Activated naive CD4-positive, alpha-beta T cell (primary cell): ENCODE data around the gene AMMECR1.
"Not testable (repeated sequence)": the region's sequence is repeated elsewhere in the genome, so short reads cannot be mapped to it uniquely, and the experiment has no call there.

Experiments used
- DNase-seq, 4 experiments: peaks; one replicate each; lab custom pipeline; 2025; lab: John Stamatoyannopoulos, UW

Gene AMMECR1

GRCh38 chrX:110317820-110318663 is at the start of gene AMMECR1:
AMMECR1 (minus strand) TSS chrX:110318085; CDS start chrX:110318071, 14 bp downstream.
- peak; percentile 28 to 72 (median 50) for DNase-seq

GRCh38 chrX:110363244-110363643 is 45.4 kb upstream of the AMMECR1 start:
- no peak for DNase-seq

DNA sequence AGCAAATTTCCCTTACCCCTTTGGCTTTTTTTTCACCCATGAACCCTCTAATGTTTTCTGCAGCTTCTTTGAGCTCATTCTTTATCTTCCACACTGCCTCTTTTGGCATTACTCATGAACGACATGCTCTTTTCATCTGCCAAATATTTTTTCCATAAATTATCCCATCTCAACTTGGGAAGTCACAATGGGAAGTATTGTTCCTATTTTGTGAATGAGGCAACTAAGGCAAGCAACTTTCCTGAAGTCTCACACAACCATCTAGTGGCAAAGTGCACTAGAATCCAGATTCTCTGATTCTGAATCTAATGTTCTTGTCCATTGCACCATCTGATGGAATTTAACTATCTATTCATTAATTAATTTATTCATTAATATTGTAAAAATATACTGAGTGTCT is 41.4 kb upstream of the AMMECR1 start:
- DNase-seq: no peak

DNA sequence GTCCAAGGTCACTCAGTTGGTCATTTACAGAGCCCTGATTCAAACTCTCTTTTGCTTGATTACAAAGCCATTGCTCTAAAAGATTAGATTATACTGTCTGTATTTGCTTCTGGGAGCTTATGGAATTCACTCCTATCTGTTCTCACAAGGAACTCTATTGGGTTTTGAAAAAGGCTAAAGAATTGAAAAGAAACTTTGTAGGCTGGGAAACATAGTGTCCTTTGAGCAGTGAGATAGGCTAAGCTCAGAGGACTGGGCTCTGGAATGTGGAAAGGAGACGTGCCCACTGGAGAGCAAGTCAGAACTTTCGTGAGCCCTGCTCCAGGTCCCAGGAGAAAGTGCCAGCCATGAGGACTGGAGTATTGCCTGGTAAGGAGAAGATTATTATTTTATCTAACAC is 40.7 kb upstream of the AMMECR1 start, which contains the start of gene RTL9:
Gene RTL9 (plus strand): TSS at position 301 of the 400 bp plus-strand sequence. CDS start 91,770 bp downstream, outside the sequence.
- no peak for DNase-seq

DNA sequence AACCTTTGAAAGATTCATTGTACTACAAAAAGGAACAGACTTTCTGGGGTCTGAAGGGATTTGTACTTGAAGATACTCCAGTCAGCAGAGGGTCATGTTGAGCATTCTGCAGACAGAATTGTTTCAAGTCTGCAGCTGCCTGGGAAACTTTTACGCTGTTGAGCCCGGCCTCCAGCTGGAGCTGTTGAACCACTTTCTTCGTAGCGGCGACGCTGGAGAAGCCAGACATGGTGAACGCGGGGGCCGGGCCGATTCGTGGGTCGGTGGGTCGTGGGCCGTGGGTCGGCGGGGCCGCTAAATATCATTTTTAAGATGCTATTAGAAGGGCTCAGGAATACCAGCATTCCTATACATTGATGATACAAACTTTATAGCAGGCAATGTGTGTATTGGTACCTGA is 28.8 kb upstream of the AMMECR1 start:
- DNase-seq: no peak

GRCh38 chrX:110341189-110342035 is 23.5 kb upstream of the AMMECR1 start:
- no peak for DNase-seq

DNA sequence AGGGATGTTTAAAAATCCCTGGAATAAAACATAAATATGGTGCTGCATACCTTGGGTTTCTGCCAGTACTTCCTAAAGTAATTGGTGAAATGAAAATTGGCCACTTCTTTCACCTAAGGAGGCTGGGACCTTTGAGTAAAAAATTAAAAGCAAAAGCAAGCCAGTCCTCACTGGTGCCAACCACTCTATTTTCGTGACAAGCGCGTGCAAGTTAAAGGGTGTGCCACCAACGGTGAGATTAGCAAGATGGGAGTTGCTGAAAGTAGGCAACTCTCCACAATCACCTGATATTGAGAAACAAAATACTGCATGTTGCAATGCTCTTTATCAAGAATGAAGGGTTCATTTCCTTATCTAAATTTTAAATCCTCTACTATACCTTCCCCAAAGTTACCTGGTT is 21.1 kb upstream of the AMMECR1 start:
- DNase-seq: no peak

DNA sequence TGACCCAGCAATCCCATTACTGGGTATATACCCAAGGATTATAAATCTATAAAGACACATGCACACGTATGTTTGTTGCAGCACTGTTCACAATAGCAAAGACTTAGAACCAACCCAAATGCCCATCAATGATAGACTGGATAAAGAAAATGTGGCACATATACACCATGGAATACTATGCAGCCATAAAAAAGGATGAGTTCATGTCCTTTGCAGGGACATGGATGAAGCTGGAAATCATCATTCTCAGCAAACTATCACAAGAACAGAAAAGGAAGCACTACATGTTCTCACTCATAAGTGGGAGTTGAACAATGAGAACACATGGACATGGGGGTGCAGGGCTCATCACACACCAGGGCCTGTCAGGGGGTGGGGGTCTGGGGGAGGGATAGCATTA is 15.6 kb upstream of the AMMECR1 start:
- DNase-seq: not testable (repeated sequence)

GRCh38 chrX:110331444-110332030 is 13.7 kb upstream of the AMMECR1 start:
- DNase-seq: no peak

DNA sequence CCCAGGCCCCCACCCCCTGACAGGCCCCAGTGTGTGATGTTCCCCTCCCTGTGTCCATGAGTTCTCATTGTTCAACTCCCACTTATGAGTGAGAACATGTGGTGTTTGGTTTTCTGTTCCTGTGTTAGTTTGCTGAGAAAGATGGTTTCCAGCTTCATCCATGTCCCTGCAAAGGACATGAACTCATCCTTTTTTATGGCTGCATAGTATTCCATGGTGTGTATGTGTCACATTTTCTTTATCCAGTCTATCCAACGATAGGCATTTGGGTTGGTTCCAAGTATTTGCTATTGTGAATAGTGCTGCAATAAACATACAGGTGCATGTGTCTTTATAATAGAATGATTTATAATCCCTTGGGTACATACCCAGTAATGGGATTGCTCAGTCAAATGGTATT is 10.7 kb upstream of the AMMECR1 start:
- DNase-seq: not testable (repeated sequence)

- no peak for DNase-seq
Measured at GRCh38 chrX:110327336-110327735, 9.5 kb upstream of the AMMECR1 start.

DNA sequence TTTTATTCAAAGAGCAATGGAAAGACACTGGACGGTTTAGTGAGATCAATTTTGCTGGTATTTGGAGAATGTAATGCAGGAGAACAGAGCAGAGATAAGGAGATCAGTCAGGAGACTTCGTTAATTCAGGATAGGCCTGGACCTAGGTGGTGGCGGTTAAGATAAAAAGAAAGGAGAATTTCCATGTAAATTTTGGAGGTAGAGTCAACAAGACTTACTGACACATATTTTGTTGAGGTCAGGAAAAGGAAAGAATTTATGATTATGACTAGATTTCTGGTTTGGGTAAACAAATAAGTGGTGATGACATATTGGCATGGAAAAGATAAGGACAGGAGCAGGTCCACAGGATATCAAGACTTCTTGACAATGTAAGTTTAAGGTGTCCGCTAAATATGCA is 8.8 kb upstream of the AMMECR1 start:
- no peak for DNase-seq

GRCh38 chrX:110322603-110323002 is 4.7 kb upstream of the AMMECR1 start:
- DNase-seq: no peak

GRCh38 chrX:110321670-110322069 is 3.8 kb upstream of the AMMECR1 start:
- DNase-seq: no peak

DNA sequence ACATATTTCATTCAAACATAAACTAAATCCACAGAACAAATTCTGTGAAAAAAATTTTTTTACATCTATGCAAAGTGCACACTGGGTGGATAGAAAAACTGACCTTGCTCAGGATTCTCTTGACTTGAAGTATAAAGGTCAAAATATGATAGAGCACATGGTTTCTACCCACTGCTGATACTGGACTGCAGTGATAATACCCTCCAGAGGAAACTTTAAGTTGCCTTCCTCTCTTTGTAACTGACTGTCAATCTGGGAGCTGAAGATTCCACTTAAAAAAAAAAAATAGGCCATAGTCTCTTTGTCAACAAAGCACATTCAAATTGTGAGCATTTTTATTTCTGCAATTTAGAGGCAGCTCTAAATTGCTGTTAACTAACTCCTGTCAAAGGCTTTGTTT is 3.2 kb upstream of the AMMECR1 start:
- DNase-seq: no peak

GRCh38 chrX:110320381-110320987 is 2.6 kb upstream of the AMMECR1 start:
- DNase-seq: no peak

GRCh38 chrX:110318664-110318968 is 731 bp upstream of the AMMECR1 start:
- no peak for DNase-seq

DNA sequence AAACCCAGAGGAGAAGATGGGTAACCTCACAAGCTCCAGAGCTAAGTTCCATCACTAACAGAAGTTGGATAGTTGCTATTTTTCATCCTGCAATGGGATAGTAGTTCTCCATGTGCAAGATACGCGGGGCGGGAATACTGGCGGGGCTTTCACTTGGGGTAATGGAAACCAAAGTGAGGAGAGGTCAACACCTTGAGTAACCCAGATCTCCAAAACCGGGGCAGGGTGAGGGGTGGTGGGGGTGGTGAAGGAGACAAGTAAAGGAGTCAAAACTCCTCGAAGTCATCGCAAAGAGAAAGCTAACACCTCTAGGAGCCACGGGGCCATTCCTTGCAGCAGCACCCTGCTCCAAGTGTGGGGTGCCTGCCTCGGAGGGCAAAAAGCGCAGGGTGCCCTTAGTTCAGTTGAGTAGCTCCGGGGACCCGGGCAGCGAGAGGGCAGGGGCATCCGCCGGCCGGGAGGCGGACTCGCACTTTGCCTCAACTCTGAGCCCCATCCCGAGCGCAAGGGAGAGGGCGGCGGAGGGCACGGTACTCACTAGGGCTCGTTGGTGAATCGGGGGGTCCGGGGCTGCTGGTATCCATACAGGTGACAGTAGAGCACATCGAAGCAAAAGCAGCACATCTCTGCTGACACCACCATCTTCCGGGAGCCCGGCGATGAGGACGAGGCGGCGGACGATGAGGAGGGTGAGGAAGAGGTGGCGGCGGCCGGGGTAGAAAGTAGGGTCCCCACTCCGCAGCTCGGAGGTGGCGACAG is 645 bp downstream of the AMMECR1 start:
- DNase-seq: peak; percentile 3 to 24 (median 5)

DNA sequence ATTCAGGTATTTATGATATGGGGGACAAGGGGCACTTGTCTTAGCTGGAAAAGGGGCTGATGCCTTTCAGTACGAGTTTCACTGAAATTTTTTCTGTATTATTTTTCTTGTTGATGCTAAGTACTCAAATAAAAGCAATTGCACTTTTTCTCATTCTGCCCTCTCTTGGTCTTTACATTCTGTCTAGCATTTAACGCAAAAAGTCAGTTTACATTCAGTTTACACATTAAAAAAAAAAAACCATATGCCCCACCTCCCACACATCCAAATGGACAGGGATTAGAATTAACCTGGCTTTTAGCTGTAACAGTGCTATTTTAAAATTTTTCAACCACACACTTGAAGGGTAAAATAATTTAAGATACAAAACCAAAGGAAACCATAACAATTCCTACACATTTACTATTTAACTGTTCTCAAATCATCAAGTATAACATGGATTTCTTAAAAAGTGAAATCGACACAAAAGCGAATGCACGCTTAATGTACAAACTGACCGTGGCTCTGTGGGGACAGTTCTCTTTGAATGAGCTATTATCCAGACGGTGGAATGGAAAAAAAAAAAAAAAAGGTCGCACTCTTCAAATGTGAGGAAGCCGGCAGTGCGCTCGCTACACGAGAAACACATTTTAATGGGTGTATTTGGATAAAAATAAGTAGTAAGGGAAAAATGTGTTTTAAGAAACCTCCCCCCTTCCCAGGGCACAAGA is 1.4 kb downstream of the AMMECR1 start:
- no peak for DNase-seq

- no peak for DNase-seq
Measured at GRCh38 chrX:110315551-110315950, 2.3 kb downstream of the AMMECR1 start.
